Measurements from ENCODE around the gene PRRT1B.

- TF ChIP-seq CTCF (conservative IDR thresholded peaks at IDR 0.05) (no peak), ZFX (IDR thresholded peaks at IDR 0.05) (no peak)
These were observed 2.2 kb upstream of the PRRT1B start for GRCh38 chr9:131543141-131543540.
